Inflammatory macrophage treated with lipopolysaccharide for 4 hours (primary cell): ENCODE measurements around the gene SDK2.

Experiments
- DNase-seq: peaks from one replicate; pipeline ENCODE4 v3.0.0-alpha.2; 2020

Gene SDK2

DNA sequence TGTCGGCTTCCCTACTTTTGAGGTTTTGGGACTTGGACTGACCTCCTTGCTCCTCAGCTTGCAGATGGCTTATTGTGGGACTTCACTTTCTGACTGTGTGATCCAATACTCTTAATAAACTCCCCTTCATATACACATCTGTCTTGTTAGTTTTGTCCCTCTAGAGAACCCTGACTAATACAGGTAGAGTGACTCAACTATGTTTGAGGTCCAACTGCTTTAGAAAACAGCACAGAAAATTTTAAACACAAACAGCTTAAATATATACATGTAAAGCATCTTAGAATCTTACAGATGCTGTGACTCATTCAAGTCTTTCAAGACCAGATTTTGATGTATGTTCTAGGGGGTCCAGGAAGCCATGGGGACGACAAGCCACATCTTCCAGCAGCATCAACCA, 11.7 kb downstream of the SDK2 start:
- DNase-seq, result no peak

DNA sequence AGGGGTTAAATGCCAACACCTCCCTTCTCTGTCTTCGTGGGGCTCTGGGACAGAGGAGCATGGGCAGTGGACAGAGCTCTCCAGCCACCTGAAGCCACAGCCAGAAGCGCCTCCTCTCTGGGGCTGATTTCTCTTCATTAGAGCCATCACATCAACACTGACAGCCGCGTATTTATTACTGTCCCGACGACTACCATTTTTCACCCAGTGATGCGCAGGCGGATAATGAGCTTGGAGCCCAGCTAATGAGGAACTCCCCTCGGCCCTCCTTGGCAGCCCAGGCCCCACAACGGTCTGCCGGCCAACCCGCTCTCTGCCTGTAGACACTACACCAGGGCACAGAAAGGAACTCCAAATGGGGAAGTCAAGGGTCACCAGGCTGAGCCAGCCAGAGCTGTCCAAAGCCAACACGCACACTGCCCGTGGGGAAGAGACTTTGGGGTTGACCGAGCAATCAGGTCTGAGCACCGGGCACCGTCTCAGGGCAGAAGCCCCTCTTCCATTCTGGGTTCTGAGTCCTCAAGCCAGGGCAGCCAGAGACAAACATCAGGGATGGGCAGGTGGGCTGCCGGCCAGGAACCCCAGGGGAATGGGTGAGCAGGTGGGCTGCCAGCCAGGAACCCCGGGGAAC, 13.2 kb downstream of the SDK2 start:
- no peak for DNase-seq

DNA sequence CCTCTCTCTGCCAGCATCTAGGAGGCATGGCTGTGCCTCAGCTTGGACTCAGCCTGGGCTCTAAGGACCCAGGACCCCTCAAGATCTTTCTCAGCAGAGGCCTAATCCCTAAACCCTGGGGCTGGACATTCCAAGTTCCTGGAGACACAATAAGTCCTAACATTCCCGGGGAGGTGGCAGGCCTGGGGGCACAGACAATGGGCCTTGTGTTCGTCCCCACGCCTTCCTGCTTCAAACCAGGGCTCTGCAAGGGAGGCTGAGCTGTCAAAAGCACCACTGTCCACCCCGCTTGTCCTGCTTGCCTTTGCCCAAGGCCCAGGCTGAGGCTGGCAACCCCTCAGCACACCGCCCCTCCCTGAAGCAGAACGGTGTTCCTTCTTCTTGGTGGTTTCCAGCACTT, 13.7 kb downstream of the SDK2 start:
- no peak for DNase-seq

DNA sequence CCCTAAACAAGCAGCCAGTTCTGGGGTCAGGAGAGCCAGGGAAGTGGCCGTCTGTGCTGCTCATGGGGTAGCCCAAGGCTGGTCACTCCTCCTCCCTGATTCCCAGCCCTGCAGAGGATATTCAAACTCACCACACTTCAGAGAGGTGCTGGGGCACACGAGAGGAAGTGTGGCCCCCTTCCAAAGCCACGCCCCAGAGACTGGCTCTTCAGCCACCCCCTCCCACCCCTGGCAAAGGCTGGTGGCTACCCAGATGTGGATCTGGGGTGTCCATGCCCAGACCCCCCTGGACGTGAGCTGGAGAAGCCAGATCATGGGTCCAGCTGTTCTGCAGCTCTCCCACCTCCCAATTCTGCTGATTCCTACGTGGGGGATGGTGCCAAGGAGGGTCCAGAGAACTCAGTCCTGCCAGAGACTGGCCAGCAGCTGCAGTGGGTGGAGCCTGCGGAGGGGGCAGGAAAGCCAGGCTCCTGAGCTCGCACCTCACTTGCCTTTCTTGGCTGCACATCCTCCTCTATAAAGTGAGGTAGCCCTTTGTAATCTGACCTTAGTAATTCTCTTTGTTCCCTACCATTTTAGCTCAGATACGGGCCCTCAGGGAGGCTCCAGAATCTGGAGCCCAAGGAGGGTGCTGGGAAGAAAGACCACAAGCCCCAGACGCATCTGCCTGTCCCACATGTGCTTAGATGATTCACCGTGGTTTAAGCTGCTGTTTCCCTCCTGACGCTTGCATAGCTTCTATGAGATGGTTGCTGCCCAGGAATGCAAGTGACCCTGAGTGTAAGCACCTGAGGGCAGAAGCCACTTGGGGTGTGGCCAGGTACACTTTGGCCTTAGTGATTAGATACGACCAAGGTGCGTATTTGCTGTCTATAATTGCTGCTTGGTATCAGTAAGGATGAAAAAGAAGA, 15.3 kb downstream of the SDK2 start:
- DNase-seq, result no peak

DNA sequence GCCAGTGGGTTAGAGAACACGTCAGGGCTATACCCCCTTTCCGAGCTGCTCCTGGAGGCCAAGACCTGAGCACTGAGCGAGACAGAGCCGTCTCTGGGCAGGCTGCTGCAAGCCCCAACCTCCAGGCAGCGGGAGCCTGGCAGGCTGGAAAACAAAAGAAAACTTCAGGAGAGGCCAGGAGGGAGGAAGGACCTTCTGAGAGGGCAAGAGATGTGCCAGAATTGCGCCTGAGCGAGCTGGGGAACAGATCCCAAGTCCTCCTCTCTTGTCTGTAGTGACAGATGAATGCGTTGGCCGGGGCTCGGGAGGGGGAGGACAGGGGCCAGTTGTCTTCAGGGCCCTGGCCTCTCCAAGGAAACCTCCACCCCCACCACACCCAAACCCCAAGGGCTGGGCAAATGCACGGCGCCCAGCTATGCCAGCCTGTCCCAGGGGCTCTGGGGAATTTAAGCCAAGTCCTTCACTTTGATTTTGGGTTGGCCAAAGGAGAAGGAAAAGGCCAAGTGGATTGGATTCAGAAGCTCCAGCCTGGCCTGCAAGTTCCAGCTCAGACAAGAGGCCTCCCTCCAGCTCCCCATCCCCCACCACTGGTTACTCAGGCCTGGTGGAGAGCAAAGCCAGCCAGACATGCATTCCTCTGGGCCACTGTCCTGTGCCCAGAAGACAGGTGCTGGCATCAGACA, 18.1 kb downstream of the SDK2 start:
- DNase-seq, result no peak

DNA sequence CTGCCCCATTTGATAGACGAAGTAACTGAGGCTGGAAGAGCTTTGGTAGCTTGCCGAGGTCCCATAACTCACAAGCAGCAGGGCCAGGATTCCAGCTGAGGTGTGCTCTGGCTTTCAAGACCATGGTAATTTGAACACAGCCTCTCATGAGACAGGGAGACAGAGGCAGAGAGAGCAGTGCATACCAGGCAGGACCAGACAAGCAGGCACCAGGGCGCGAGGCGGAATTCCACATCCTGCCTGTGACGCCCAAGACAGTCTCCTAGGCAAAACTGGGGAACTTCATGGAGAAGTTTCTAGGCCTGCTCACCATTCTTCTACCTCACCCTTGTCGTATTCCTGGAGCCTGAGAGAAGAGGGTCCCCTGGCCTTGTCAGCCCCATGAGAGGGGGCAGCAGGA, 19.2 kb downstream of the SDK2 start:
- DNase-seq, result no peak

DNA sequence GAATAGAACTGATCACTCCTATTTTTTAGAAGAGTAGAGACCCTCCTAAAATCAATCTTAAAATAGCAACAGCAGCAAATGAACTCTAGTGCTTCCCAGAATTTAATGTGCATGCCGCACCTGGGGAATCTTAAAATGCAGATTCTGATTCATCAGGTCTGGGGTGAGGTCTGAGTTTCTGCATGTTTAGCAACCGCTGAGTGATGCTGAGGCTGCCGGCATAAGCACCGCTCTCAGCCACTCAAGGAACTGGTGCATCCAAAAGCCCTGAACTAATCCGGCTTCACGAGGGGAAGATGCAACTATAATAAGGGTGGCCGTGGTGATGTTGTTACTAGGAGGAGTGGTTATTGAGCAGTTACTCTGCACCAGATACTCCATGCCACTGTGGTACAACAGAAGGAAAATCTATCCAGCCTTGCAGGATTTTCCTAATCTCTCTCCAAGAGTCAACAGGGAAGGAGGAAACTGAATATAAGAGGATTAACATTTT, 19.7 kb downstream of the SDK2 start:
- DNase-seq, result no peak

DNA sequence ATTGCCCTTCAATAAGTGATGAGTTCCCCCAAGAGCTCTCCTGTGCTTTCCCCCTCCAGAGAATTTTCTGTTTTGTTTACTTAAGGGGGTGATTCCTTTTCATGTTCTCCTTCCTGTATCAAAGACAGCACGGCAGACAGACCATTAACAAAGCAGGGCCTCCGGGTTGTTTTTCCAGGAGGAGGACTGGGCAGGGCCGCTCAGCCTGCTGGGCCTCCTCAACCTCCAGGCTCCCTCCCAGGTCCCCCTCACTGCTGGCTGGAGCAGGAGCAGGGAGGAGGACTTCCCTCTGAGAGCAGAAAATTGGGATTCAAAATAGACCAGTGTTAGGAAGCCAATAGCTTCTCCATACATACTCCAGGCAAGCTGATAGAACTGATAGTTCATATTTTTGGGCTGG, 20.4 kb downstream of the SDK2 start:
- no peak for DNase-seq

DNA sequence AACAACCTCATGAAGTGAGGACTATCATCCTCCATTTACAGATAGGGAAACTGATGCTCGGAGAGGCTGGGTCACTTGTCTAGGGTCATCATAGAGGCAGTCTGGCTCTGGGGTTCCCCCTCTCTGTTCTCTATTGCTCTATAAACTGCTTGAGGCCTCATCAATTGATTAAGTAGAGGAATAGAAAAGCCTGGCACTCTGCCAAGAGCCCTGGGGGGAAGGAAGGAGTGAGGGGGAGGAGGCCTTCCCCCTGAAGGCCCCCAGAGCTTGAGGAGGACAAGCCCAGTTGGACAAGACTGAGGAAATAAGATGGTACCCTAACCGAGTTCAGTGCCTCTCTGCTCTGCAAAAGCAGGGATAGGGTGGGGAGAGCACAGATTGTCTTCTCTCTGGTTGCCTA, 21.0 kb downstream of the SDK2 start:
- no peak for DNase-seq

DNA sequence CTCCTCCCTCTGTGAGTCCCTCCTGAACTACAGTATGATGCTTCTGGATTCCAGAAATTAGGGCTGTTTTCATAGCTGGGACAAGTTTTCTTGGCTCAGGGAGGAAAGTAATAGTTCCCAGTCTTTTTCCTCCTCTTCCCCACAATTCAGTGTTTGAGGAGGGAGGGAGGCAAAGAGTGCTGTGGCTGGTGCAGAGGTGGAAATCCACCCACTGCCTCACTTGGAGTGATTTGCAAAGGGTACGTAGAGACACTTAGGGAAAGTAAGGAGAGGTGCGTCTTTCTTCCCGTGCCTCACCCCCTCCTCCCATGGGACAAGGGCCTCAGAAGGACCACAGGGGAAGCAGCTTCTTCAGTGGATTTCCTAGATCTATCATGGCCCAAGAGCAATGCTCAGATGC, 21.9 kb downstream of the SDK2 start:
- no peak for DNase-seq

DNA sequence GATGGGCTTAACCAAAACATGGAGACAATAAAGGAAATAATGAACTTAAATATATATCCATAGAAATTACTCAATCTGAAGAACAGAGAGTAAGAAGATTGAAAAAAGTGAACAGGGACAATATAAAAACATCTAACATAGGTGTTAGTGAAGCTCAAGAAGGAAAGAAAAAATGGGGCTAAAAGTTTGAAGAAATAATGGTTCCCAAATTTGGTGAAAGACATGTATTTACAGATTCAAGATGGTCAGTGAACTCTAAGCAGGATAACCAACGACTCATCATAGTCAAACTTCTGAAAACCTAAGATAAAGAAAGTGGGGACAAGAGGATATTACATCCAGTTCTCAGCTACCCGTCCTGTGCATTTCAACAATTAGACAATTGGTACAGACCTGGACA, 22.6 kb downstream of the SDK2 start:
- DNase-seq, result no peak

DNA sequence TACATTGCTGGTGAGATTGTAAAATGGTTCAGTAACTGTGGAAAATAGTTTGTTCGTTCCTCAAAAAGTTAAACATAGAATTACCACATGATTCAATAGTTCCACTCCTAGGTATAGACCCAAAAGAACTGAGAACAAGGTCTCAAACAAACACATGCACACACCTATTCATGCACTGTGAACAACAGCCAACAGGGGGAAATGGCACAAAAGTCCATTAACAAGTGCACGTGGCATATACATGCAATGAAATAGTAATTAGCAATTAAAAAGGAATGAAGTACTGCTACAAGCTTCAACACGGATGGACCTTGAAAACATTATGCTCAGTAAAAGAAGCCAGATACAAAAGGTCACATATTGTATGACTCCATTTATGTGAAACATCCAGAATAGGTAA, 23.8 kb downstream of the SDK2 start:
- DNase-seq, result no peak

DNA sequence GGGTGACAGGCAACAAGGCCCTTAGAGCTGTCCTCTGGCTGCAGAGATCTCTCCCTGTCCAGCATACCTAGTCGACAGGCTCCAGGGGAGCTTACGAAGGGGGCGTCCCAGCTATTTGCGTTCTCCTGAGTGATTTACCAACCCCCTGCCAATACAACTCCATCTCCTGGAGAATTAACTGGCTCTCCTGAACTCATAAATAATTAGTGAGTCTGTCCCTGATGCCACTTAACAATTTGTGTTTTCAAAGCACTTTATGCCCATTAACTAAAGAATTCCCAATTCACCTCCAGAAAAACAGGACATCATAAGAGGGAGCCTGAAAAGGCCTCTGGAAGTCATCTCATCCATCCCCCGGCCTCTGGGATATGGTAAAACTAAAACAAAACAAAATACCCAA, 26.7 kb downstream of the SDK2 start:
- DNase-seq, result no peak

DNA sequence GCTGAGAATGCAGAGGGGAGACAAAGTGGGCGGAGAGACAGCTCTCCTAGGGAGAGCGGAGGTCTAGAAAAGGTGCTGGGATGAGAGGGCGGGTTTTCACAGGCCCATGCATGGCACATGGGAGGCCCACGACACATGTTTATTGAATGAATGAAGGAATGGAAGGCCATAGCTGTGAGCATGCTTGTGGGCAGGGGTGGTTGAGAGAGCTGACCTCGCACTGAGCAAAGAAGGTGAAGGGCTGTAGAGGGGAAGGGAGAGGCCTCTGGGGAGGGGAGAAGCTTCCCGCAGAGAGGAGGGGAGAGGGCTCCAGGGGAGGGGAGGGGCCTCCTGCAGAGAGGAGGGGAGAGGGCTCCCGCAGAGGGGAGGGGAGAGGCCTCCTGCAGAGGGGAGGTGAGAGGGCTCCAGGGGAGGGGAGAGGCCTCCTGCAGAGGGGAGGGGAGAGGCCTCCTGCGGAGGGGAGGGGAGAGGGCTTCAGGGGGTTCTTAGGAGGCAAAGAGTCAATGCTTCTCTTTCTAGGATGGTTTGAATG, 27.3 kb downstream of the SDK2 start:
- DNase-seq, result no peak

DNA sequence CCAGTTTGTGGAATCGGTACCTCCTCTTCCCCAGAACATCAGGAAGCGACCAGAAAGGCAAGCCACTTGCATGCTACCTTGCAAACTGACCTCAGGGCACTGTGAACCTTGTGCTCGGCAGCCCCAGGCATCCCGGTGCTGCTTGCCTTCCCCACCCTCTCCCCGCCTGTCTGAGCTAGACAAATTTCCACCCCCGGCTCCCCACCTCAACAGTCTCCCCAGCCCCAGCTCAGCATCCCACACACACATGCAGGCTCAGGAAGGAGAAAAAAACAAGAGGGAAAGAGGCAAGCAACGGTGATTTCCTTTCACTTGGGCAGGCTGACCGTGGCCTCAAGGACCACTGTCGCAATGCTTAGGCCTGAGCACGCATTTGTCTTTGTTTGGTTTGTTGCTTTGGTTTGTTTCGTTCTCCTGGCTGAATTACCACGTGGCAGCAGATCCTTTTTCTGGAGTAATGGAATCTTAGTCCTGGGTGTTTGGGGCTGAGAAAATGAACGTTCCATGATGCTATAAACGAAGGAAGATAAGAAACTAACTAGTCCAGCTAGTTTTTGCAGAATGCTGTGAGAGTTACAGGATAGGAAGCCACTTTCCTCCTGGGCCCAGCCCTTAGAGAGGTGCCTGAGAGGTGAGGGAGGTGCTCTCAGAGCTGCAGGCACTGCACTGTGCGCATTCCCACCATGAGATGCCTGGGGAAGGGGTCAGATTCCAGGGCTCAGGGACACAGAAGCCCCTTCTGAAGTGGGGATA, 27.9 kb downstream of the SDK2 start:
- no peak for DNase-seq

DNA sequence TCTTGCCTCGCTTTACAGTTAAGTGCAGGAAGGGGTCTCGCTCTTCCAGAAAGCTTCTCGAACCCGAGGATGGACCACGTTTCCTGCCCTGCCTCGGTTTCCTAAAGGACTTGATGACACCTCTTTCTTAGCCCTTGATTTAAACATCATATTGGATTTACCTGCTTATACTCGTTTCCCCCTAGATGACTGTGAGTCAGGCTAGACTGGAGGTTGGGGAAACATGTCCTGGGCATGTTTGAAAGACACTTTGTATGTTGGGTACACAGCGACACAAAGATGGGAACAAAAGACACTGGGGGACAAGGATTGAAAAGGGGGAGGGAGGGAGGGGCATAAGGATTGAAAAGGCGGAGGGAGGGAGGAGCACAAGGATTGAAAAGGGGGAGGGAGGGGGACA, 30.0 kb downstream of the SDK2 start:
- no peak for DNase-seq

DNA sequence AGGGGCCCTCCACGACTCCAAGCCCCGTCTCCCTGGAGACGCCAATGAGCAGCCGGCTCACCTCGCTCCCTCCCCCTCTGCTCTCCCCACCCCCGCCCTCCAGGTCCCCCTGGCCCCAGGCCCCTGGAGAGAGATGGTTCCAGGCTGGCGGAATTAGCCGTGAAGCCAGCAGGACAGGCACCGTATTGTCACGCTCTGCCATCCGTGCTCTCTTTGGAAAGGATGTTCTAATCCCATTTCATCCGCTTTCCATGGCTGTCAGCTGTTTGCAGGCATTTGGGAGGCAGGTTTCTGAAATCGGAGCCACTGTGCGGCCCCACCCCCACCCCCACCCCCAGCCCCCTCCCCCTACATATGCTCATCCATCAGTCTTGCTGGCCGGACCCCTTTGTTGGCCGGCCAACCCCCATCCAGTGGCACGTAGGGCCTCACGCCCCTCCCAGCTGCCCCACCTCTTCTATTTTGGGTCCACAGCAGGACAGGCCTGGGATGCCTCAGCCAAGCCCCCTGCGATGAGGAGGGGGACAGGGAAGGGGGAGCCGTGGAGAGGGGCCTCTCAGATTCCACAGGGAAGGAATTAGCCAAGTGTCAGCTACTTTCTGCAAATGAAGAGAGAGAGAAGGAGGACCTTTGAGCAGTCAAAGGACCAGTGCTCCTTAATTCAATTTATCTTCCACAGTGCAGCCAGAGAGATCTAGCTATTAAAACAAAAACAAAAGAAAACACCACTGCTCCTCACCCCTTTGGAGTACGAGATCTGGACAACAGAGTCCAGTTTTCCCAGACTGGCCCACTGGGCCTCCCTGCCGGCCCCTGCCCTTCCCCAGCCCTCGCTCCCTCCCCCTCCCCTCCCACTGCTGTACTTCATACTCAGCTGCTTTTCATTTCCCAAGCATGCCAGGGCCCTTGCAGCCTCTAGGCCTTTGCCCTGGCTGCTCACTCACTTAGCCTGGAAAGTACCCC, 30.7 kb downstream of the SDK2 start:
- DNase-seq, result no peak

DNA sequence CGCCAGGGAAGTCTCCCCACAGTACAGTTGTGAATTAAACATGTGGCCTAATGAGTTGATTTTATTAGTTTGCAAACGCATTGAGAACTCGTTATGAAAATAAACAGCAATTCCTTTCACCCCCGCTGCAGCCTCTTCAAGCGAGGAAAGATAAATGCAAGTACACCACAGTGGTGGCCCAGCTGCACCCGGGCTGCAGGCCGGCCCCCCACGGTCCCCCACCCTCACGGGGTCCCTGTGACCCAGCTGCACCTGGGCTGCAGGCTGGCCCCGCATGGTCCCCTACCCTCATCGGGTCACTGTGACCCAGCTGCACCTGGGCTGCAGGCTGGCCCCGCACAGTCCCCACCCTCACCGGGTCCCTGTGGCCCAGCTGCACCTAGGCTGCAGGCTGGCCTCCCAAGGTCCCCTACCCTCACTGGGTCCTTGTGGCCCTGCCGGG, 32.2 kb downstream of the SDK2 start:
- DNase-seq, result no peak

DNA sequence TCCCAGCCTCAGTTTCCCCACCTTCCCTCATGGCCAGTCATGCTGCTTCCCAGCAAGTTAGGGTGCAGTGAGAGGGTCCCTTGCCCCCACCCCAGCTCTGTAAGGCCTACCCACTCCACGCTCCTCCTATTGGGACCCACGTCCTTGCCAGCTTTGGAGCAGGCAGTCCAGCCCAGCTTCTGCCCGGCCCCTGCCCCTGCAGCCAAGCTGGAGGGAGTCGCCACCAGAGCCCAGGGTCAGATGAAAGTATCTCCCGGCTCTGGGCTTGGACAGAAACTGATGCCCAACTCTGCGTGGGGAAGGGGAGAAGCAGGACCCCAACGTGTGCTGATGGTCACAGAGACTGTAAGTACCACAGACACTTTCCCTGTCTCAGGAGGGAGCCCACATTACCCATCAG, 32.6 kb downstream of the SDK2 start:
- DNase-seq, result no peak

DNA sequence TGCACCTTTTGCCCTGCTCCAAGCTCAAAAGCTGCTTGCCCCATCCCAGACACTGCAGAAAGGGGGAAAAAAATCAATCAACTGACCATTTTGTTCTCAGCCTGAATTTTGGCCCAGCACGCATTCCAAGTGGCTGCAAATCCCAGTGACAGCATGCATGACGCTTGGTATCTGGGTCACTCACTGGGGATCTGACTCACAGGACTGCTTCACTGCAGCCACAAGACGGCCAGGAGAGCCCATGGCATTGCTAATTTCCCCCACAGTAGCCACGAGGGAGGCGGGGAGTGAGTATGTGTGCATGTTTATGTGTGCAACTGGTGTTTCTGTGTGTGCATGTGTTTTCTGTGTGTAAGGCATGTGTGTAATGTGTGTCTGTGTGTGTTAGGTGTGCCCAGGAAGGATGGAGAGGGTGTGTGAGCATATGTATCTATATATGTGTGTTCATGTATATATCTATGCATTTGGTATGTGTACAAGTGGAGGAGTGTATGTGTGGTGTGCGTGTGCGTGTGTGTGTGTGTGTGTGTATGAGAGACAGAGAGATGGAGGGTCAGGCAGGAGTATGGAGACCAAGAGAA, 33.8 kb downstream of the SDK2 start:
- DNase-seq, result no peak

DNA sequence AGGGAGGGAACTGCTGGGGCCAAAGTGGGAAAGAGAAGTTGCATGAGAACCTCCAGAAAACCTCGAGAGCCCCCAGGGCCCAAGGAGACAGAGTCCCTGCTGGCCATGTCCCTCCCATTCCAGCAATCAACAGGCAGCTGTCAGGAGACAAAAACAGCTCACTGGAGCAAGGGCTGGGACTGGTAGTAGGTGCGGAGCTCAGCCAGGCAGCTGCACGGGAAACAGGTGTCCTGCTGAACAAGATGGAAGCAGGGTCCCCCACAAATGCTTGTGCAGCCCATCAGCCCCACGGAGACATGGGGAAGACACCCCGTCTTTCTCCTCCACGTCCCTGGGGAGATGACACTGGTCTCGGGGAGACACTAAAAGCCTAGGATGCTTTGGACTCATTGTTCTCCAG, 34.5 kb downstream of the SDK2 start:
- DNase-seq, result no peak
